AG08396 (cell line): Measurements from ENCODE around the gene MROH7.

Experiments used
- DNase-seq: peaks from one replicate; pipeline ENCODE4 v3.0.0; 2012; ENCODE audit warnings: low spot score, mixed read lengths

MROH7 gene

DNA sequence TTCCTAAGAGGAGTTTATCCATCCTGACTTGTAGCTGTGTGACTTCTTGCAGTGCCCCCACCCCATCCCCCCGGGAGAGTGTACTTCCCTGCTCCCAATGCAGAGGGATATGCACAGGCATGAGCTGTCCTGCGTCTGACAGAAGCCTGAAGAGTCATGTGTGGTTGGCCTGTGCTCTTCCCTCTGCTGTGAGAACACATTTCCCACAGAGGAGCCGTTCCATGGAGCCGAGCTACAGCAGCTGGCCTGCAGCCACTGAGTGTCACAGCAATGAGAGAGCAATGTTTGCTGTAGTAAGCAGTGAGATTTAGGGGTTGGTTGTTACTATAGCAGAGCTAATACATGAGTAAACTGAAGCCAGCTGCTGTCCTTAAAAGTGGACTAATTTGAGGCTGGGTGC, 100.7 kb downstream of the MROH7 start:
- peak; percentile 33 for DNase-seq

DNA sequence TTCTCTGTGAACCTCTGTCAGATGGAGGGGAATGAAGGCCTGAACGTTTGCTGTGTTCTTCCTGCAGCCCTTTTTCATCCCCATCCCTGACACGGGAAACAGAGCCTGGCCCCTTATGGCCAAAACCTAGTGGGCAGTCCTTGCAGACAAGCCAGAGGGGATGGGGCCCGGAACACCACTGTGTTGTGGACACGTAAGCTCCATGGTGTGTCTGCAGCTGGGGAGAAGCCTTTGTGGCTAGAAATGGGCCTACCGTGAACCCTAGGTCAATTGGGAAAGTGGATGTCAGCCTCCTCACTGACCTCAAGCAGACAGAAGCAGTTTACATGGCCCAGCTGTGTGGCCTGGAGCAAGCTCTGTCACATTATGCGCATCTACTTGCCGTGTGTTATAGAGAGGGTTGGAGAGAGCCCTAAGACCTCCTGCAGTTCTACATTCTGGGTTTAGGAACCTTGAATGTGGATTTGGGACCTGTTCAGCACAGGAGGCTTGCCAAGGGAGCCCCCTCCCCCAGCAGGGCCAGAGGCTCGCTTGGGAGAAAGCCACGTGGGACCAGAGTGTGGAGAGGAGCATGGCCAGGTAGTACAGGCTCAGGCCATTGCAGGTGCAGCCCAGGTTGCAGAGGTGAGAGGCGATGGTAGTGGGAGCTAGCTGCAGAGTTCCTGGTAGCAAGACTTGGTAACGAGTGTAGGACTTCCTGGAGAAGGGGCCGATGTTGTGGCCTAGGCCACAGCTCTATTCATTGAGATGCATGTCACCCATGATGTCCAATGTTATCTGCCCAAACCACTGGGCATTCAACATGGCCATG, 102.0 kb downstream of the MROH7 start:
- no peak for DNase-seq

DNA sequence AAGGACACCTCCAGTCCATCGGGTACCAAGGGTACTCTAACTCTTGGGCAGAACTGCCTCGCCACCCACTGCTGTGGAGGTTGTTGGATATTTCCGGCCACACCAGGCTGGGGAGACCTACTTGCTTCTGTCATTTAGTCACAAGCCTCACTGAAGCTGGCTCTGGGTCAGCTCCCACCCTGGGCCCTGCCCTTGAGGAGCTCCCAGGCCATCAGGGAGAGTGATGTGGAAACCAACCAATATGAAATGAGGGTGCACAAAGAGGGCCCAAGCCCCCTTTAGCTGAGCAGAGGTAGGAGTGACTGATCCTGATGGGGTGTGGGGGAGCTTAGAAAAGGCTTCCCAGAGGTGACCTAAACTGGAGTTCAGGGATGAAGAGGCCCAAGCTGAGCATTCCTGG, 103.1 kb downstream of the MROH7 start:
- no peak for DNase-seq

DNA sequence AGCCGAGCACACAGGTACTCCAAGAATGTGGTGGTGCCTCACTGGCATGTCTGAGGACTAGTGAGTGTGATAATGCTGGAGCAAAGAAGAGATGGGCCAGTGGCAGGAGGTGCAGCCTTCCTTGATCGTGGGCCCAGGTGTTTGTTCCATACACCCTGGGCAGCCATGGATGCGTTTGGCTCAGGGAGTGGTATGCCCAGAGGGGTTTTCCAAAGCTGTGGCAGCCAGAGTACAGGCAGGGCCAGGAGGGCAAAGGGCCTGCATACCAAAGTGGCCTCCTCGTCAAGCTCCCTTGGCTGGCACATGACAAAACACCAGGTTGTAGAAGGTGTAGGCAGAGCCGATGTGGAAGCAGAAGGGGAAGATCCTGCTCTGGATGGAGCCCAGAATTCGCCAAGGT, 103.7 kb downstream of the MROH7 start:
- DNase-seq, result no peak

DNA sequence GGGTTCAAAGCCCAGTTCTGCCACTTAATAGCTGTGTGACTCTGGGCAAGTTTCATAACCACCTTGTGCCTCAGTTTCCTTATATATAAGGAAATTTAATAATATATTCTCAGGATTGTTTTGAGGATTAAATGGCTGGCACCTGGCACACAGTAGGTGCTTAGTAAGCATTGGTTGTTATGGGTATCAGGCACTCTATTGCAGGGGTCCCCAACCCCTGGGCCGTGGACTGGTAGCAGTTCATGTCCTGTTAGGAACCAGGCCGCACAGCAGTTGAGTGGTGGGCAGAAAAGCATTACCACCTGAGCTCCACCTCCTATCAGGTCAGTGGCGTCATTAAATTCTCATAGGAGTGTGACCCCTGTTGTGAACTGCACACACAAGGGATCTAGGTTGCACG, 104.3 kb downstream of the MROH7 start:
- DNase-seq, result no peak

DNA sequence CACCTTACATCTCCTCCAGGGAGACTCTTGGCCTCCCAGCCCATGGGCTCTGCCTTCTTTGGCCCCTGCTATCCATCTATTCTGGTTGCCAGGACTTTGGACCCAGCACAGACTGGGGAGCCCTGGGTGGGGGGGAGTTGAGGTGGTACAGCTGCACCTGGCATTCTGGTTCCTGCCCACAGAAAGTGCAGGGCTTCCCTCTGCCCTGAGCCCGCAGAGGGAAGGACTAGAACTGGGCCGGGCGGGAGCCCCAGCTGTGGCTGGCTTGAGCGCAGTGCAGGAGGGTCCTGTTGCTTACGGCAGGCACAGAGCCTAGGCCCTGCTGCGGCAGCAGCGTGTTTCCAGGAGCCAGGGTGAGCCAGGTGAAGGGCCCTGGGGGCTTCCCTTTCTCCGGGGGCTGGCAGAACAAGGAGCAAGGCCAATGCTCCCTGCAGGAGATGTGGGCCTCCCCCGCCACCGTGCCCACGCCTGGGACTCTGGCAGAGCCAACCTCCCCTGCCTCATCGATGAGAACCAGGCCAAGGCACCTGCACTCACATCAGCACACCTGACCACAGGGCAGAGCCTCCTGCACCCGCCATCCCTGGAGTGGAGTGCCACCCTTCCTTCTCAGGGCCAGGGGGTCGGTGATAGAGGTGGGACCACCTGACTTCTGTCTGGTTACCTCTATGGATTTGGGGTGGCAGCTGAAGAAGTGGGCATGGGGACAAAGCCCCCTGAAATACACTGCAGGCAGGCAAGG, 106.7 kb downstream of the MROH7 start:
- DNase-seq, result no peak

DNA sequence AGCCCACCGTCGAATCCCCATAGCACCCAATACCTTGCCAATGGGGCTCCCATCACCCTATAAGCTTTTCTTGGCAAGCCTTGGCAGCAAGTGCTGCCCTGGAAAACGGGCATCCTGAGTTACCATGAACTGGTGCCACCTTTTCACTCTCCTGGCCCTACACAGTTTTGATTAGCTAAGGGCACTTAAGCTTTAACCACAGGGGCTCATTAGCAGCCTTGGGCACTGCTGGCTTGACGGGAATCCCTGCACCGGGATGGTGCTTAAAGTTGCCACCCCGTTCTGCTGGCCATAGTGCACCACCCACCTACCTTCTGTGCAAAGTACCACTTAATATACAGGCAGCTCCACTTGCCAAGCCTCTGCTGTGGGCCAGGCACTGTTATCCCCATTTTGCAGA, 109.0 kb downstream of the MROH7 start:
- no peak for DNase-seq

DNA sequence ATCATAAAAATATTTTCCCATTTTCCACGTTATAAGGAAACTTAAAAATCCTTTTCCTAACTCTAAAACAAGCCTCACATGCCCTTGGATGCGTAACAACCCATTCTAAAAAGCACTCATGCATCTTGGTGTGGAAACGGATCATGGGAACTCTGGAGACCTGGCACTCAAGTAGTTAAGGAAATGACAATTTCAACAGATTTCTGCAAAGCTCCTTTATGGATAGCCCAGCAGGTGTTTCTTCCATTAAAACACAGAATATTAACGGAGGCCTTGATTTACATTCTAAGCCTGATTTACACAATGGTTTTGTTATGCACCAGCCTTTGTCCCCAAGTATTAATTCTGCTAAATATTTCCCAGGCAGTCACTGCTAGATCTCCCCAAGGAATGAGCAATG, 109.8 kb downstream of the MROH7 start:
- no peak for DNase-seq

DNA sequence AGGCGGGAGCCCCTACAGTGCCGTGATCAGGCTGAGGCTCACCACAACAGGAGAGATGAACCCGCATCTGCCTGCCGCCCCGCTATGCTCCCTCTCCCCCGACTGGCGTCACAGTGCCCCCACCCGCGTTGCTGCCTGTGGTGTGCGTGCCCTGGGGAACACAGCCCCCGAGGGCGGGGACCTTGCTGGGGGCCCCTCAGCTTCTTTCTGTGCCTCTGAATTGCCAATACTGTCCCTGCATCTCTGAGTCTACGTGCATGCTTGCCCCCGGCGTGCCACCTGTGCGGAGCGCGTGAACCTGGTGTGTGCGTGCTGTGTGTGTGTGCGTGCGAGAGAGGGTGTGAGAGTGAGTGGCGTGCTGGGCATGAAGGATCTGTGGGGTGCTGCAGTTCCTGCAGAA, 112.5 kb downstream of the MROH7 start:
- no peak for DNase-seq

DNA sequence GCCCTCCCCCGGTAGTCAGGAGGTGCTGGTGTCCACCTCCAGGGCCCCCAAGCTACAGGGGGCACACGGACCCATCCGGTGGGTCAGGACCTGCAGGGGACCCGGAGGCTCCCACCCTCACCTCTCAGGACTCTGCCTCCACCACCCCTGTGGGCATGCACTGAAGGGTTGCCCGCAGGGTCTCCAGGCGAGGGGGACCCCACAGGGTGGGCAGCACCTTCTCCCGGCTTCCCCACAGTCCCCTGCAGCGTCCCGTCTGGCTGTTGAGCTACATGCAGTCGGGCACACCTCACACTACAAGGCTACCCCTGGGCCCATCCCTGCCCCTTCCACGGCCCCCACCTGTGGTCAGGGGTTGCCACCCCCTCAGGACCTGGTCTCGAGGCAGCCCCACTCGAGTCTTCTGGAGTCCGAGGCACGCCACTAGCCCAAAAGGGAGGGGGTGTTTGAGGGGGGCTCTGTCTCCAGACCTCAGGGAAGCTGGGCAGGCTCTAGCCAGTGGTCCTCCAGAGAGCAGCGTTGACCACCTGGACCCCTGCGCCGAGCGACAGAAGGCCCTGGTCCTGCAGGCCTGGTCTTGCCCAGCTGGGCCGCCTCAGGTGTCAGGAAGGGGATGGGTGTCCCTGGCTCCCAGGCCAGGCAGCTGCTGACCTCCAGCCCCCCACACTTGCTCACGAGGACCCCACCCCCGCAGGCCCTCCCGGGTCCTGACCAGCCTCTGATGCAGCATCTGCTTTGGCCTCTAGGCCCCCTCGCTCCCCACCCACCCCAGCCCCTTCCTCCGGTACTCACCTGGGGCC, 113.1 kb downstream of the MROH7 start:
- DNase-seq, result no peak

DNA sequence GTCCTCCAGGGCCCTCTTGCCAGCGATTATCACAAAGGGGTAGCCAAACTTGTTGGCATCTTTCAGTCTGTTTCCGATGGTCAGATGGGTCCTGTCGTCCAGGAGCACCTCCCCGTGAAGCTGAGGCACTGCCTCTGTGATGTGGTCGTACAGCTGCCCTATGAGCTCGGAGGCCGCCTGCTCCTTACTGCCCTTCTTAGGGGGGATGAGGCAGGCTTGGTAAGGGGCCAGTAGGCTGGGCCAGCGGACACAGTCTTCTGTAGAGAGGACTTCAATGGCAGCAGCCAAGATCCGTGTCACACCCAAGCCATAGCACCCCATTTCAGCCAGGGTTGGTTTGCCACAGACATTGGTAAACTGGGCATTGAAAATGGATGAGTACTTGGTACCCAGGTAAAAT, 116.2 kb downstream of the MROH7 start:
- DNase-seq, result no peak

DNA sequence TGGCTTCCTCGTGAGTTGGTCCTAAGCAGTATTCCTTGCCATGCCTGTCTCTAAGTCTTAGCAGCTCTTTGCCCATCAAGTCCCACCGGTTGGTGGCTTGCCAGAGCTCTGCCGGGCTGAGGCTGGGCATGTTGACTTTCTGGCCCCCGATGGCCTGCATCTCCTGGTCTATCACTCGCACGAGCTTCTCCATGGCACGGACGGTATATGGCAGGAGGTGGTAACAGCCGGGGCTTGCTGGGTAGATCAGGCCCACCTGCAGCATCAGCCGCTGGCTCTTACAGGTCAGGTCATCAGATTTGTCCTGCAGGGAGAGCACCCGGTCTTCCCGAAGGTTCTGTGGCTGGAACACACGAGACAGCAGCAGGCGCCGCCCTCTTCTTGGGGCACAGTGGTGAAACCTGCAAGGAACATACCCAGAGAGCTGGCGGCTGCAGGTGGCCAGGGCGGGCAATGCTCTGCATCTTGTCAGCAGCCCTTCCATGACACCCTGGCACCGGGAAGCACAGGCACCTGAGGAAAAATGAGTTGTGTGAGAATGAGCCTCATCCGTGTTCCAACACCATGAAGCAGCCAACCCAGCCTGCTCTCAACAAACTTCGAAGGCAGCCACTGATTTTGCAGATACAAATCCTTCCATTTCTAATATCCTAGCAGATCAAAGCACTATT, 117.2 kb downstream of the MROH7 start:
- DNase-seq, result no peak
